Left ventricle myocardium inferior (tissue), 1 donor: Measurements from ENCODE around the gene APMAP. TPM values are rescaled to one million over a fixed set of nuclear protein-coding genes. Genes with fewer than 3 reads are reported as not detected.

ENCODE experiments used
- DNase-seq: peaks from one replicate; pipeline ENCODE4 v3.0.0-alpha.2; 2020
- H3K27ac ChIP-seq: fragments of 200-600 bp; replicated peaks from 2 replicates; pipeline ENCODE4 v1.8.0; 2021
- H3K27me3 ChIP-seq: fragments of 200-600 bp; 2 replicates; pipeline ENCODE4 v1.8.0; 2021; ENCODE audit warnings: low read depth
- H3K36me3 ChIP-seq: fragments of 200-600 bp; 2 replicates; pipeline ENCODE4 v1.8.0; 2021
- H3K4me1 ChIP-seq: fragments of 200-600 bp; 2 replicates; pipeline ENCODE4 v1.8.0; 2021
- H3K4me3 ChIP-seq: fragments of 200-600 bp; 2 replicates; pipeline ENCODE4 v1.8.0; 2021; ENCODE audit warnings: mild to moderate bottlenecking, moderate library complexity
- H3K9me3 ChIP-seq: fragments of 200-600 bp; replicated peaks from 2 replicates; pipeline ENCODE4 v1.8.0; 2021
- CTCF ChIP-seq: fragments of 200-600 bp; IDR thresholded peaks from 2 replicates; pipeline ENCODE4 v1.8.0; 2021; ENCODE audit warnings: antibody characterized with exemption, mild to moderate bottlenecking, borderline replicate concordance
- intact Hi-C: fragments of 100-400 bp; cut with micrococcal nuclease; formaldehyde crosslinking; loops from one replicate; pipeline ENCODE4 v1.11.0; 2022
- long read RNA-seq: library from polyadenylated mRNA; unstranded; transcript quantifications from one replicate; pipeline ENCODE4 v2.0.0, GENCODE V29; 2021
- total RNA-seq: library from RNA; stranded (reverse); fragmentation: NEBNext Ultra II Directional; extraction: Animal tissue kit (Norgen Biotek cat#: 25700); gene quantifications from one replicate; pipeline ENCODE4 v1.2.1, GENCODE V29; 2021
- donor health status: DM: no; HTN: yes; CAD: no; lungs with severe emphysema.

Gene APMAP, protein sequence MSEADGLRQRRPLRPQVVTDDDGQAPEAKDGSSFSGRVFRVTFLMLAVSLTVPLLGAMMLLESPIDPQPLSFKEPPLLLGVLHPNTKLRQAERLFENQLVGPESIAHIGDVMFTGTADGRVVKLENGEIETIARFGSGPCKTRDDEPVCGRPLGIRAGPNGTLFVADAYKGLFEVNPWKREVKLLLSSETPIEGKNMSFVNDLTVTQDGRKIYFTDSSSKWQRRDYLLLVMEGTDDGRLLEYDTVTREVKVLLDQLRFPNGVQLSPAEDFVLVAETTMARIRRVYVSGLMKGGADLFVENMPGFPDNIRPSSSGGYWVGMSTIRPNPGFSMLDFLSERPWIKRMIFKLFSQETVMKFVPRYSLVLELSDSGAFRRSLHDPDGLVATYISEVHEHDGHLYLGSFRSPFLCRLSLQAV
- 23.8 TPM for total RNA-seq
- long read RNA-seq, transcript APMAP-201 (9 exons, 2,430 nt) = major isoform, 40 of 54 reads
- long read RNA-seq, partial matches to known transcripts = 4 of 54 reads
- long read RNA-seq, other reads (novel, unspliced or antisense) = 10 of 54 reads

- Histone ChIP-seq H3K27ac (peak within 1 kb of the TSS; percentile 96), H3K27me3 (no peaks in the 10 kb centered on the region), H3K4me3 (peak within 1 kb of the TSS; percentile 93), H3K9me3 (no peaks in the 10 kb centered on the region), H3K36me3 (no peaks in the 10 kb centered on the region), H3K4me1 (peaks cover 68% of the 10 kb centered on the region)
- no peak for TF ChIP-seq CTCF
- peak; percentile 97 for DNase-seq
- intact Hi-C loops = loop anchor here (10.0 kb wide), 2 partner anchors 182 to 402 kb away; partner anchors contain the start of gene ABHD12
These were observed at the start of gene APMAP for GRCh38 chr20:24992487-24993205. Gene APMAP, minus strand, starts transcription at chr20:24992751. Its CDS starts 63 bp downstream, at chr20:24992688.

DNA sequence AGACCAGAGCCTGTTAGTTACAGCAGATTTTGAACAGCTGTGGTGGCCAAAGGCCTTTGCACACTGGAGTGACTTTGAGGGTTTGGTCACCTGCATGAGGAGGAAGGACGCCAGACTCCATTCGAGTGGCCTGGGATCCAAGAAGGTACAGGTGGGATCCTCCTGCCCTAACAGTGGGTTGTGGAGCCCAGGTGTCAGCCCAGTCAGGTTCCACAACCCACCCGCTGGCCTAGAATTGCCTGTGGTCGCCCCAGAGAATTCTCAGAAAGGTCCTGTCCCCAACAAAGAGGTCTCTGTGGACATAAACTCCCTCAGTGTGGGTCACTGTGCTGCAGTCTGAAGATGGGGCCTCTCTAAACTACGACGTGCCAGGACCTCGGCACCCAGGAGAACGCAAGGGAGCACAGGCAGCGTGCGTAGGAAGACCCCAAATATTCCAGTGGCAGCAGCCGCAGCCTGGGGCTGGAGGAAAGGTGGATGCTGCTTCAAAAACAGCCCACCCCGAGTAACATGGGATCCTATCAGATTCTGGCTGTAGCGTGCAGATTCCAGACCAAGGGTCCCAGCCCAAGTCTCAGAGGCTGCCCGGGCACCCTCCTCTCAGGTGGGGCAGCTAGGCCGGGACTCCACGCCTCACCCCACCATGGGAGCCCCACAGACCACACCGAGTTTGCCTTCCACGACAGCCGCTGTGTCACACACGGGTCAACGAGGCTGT is 49.4 kb upstream of the APMAP start:
- intact Hi-C loops = no loop called here
- peak overlapping the region; percentile 98 for H3K27ac ChIP-seq
- TF ChIP-seq CTCF = no peak
- peaks cover 9% of the 10 kb centered on the region for H3K36me3 ChIP-seq
- H3K9me3 ChIP-seq = no peaks in the 10 kb centered on the region
- H3K4me3 ChIP-seq = no peak overlapping the region
- peaks cover 98% of the 10 kb centered on the region for H3K4me1 ChIP-seq
- H3K27me3 ChIP-seq = no peaks in the 10 kb centered on the region
- no peak for DNase-seq

GRCh38 chr20:25040438-25040831 is 47.9 kb upstream of the APMAP start:
- Histone ChIP-seq H3K27ac (peak overlapping the region; percentile 98), H3K4me1 (peaks cover 100% of the 10 kb centered on the region), H3K4me3 (peak overlapping the region; percentile 24), H3K27me3 (no peaks in the 10 kb centered on the region), H3K36me3 (no peaks in the 10 kb centered on the region), H3K9me3 (no peaks in the 10 kb centered on the region)
- TF ChIP-seq CTCF = no peak
- intact Hi-C loops = no loop called here
- no peak for DNase-seq

DNA sequence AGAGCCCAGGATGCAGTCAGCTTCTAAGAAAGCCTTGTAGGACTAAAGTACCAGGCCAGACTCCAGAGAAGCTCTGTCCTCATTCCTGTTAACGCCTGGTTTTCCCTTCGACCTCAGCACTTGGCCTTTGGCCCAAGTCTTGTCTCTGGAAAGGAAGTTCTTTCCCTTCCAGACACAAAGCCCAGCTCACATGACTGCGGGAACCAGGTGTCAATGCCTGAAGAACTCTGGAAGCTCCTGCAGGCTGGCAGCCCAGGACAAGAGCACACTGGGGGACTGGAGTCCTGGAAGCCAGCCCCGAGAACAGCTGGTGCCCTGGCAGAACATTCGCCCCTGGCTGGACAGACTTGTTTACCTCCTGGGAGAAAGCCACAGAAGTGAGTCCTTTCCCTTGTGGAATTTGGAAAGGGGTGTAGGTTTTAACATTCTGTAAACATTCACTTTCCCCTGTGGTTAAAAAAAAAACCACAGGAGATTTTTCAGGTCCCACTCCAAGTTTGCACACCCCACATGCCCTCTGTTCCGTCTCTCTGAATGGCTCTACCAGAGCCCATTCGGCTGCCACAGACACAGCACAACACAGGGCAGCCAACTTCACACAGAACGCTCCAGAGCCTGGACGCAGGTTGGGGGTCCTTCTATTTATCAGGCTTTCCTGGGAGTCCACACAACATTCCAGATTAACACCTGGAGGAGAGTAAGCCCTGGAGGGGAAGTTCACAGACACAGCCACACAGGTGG is 47.3 kb upstream of the APMAP start:
- Histone ChIP-seq H3K27me3 (no peaks in the 10 kb centered on the region), H3K27ac (peak overlapping the region; percentile 98), H3K9me3 (no peaks in the 10 kb centered on the region), H3K36me3 (no peaks in the 10 kb centered on the region), H3K4me1 (peaks cover 100% of the 10 kb centered on the region), H3K4me3 (peak overlapping the region; percentile 24)
- TF ChIP-seq CTCF = no peak
- DNase-seq = peak; percentile 88
- intact Hi-C loops = no loop called here

- intact Hi-C loops = no loop called here
- DNase-seq = no peak
- H3K4me3 ChIP-seq = no peak overlapping the region
- no peaks in the 10 kb centered on the region for H3K27me3 ChIP-seq
- peak overlapping the region; percentile 98 for H3K27ac ChIP-seq
- no peak for TF ChIP-seq CTCF
- peaks cover 100% of the 10 kb centered on the region for H3K4me1 ChIP-seq
- no peaks in the 10 kb centered on the region for H3K36me3 ChIP-seq
- no peaks in the 10 kb centered on the region for H3K9me3 ChIP-seq
These were observed 46.1 kb upstream of the APMAP start for GRCh38 chr20:25038591-25039015.
